WTC11 (cell line): Measurements from ENCODE around the gene SLC39A5.
"Not testable (repeated sequence)": the region's sequence is repeated elsewhere in the genome, so short reads cannot be mapped to it uniquely, and the experiment has no call there.

Experiments used
- CREM ChIP-seq: sonication (generic); formaldehyde crosslinking; IDR thresholded peaks from 2 replicates; pipeline ENCODE4 v1.8.1; 2022; ENCODE audit warnings: mild to moderate bottlenecking, missing genetic modification reagents, moderate library complexity
- CTCF ChIP-seq: fragments of 200-600 bp; IDR thresholded peaks from 2 replicates; pipeline ENCODE4 v1.8.0; 2022; ENCODE audit warnings: antibody characterized with exemption
- ZNF425 ChIP-seq: fragments of 250-450 bp; sonication (Bioruptor Pico); conservative IDR thresholded peaks from 2 replicates; pipeline ENCODE4 v1.9.0; 2021; ENCODE audit warnings: mild to moderate bottlenecking

GRCh38 chr12:56272468-56272867 is 42.6 kb downstream of the SLC39A5 start:
- TF ChIP-seq CTCF; ZNF425 (CRISPR knock-in tag); CREM (CRISPR knock-in tag): not testable (repeated sequence)
